Subcutaneous abdominal adipose tissue (tissue), 5 donors: ENCODE measurements around the gene FER.

Experiments used
- H3K27ac ChIP-seq: one replicate; pipeline ENCODE4 v1.7.0; 2013; ENCODE audit warnings: low read depth, mild to moderate bottlenecking, inconsistent platforms, low read length, moderate library complexity
- H3K27me3 ChIP-seq, 5 donors: one replicate each; pipeline ENCODE4 v1.7.0; 2013; ENCODE audit warnings: low read length in 5 of 5, inconsistent platforms in 1 of 5; ENCODE audit not compliant: control insufficient read depth in 5 of 5, insufficient read depth in 4 of 5
- H3K36me3 ChIP-seq, 5 donors: one replicate each; pipeline ENCODE4 v1.7.0; 2013; ENCODE audit warnings: low read length in 5 of 5; ENCODE audit not compliant: control insufficient read depth in 5 of 5, insufficient read depth in 5 of 5
- H3K4me1 ChIP-seq, 5 donors: one replicate each; pipeline ENCODE4 v1.7.0; 2013; ENCODE audit warnings: low read length in 5 of 5, mild to moderate bottlenecking in 3 of 5, moderate library complexity in 1 of 5; ENCODE audit not compliant: control insufficient read depth in 5 of 5, insufficient read depth in 5 of 5
- H3K4me3 ChIP-seq, 5 donors: one replicate each; pipeline ENCODE4 v1.7.0; 2013; ENCODE audit warnings: low read length in 5 of 5, low read depth in 1 of 5
- H3K9ac ChIP-seq, 5 donors: one replicate each; pipeline ENCODE4 v1.7.0; 2013; ENCODE audit warnings: low read length in 5 of 5, mild to moderate bottlenecking in 4 of 5, moderate library complexity in 3 of 5
- H3K9me3 ChIP-seq, 5 donors: one replicate each; pipeline ENCODE4 v1.7.0; 2013; ENCODE audit warnings: low read length in 5 of 5; ENCODE audit not compliant: control insufficient read depth in 5 of 5
- donor health status: healthy.
- donor health status: healthy.
- donor health status: healthy.
- donor health status: healthy.
- donor health status: healthy.

FER gene

GRCh38 chr5:109218818-109219217 is 471.1 kb downstream of the FER start:
- Histone ChIP-seq H3K27ac (no peak overlapping the region), H3K27me3 (no peaks in the 10 kb centered on the region), H3K4me3 (no peak overlapping the region), H3K36me3 (no peaks in the 10 kb centered on the region), H3K9ac (no peak overlapping the region), H3K9me3 (peaks cover 0 to 2% (median 0%) of the 10 kb centered on the region in 5 donors), H3K4me1 (peaks cover 0 to 5% (median 0%) of the 10 kb centered on the region in 5 donors)

- Histone ChIP-seq H3K4me1 (peaks cover 0 to 5% (median 0%) of the 10 kb centered on the region in 5 donors), H3K27me3 (no peaks in the 10 kb centered on the region), H3K9ac (no peak overlapping the region), H3K27ac (no peak overlapping the region), H3K4me3 (no peak overlapping the region), H3K36me3 (no peaks in the 10 kb centered on the region), H3K9me3 (no peaks in the 10 kb centered on the region)
Measured at GRCh38 chr5:109223531-109223930, 475.8 kb downstream of the FER start.

DNA sequence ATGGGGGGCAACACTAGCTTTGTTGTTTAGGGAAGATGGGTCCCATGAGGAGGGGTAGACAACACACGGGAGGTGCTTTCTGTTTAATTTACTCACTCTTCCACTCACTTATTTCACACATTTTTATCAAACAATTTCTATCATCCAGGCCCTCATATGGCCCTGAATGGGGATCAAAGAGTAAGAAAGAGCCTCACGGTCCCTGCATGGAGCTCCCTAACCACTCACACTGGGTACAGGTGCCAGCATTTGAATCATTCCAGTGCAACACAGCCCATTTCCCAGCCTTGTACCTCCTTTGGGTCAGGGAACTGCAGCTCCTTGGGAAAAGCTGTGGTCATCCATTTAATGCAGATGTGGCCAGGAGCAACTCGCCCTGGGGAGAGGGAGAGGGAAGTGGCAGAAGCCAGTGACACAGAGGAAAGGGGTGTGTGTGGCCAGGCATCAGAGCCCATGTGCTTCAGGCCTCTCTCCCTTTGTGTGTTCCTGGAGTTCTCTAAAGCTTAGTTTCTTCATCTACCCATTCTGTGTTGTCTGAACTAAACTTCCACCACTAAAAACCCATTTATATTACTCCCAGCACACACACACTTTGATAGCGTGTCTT is 476.7 kb downstream of the FER start:
- Histone ChIP-seq H3K9ac (no peak overlapping the region), H3K4me3 (no peak overlapping the region), H3K36me3 (no peaks in the 10 kb centered on the region), H3K27ac (no peak overlapping the region), H3K27me3 (no peaks in the 10 kb centered on the region), H3K9me3 (no peaks in the 10 kb centered on the region), H3K4me1 (no peaks in the 10 kb centered on the region)

GRCh38 chr5:109225716-109226625 is 478.3 kb downstream of the FER start:
- H3K9me3 ChIP-seq = no peaks in the 10 kb centered on the region
- no peak overlapping the region for H3K27ac ChIP-seq
- no peaks in the 10 kb centered on the region for H3K27me3 ChIP-seq
- H3K4me3 ChIP-seq = no peak overlapping the region
- H3K9ac ChIP-seq = no peak overlapping the region
- no peaks in the 10 kb centered on the region for H3K36me3 ChIP-seq
- H3K4me1 ChIP-seq = peaks cover 0 to 4% (median 0%) of the 10 kb centered on the region in 5 donors

- Histone ChIP-seq H3K27me3 (no peaks in the 10 kb centered on the region), H3K4me1 (peaks cover 0 to 8% (median 0%) of the 10 kb centered on the region in 5 donors), H3K9ac (no peak overlapping the region), H3K27ac (no peak overlapping the region), H3K9me3 (peaks cover 0 to 3% (median 0%) of the 10 kb centered on the region in 5 donors), H3K4me3 (no peak overlapping the region), H3K36me3 (no peaks in the 10 kb centered on the region)
Measured at GRCh38 chr5:109230369-109230768, 482.7 kb downstream of the FER start.

DNA sequence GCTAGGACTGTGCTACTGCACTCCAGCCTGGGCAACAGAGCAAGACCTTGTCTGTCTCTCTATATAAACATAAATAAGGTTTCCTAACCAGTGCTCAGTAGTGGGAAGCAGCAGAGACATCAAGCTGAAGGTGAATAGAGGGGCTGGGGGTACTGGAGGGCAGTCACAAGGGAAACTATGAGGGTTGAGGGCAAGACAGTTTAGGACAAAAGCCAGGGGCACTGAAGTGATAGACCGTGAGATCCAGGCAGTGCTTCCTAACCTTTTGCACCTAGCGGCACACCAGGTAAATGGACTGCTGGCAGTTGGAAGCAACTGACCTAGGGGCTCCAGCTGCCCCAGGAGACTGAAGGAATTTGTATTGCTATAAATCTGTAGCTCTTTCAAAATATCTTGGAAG is 483.6 kb downstream of the FER start:
- H3K4me1 ChIP-seq = peaks cover 0 to 8% (median 0%) of the 10 kb centered on the region in 5 donors
- H3K36me3 ChIP-seq = no peaks in the 10 kb centered on the region
- no peak overlapping the region for H3K4me3 ChIP-seq
- H3K9ac ChIP-seq = no peak overlapping the region
- H3K27ac ChIP-seq = no peak overlapping the region
- no peaks in the 10 kb centered on the region for H3K27me3 ChIP-seq
- peaks cover under 1 to 7% (median 5%) of the 10 kb centered on the region in 5 donors for H3K9me3 ChIP-seq

GRCh38 chr5:109234381-109234780 is 486.7 kb downstream of the FER start:
- Histone ChIP-seq H3K27ac (no peak overlapping the region), H3K9ac (no peak overlapping the region), H3K4me3 (no peak overlapping the region), H3K27me3 (no peaks in the 10 kb centered on the region), H3K9me3 (peaks cover 2 to 16% (median 14%) of the 10 kb centered on the region in 5 donors), H3K4me1 (peaks cover 0 to 8% (median 0%) of the 10 kb centered on the region in 5 donors), H3K36me3 (no peaks in the 10 kb centered on the region)

DNA sequence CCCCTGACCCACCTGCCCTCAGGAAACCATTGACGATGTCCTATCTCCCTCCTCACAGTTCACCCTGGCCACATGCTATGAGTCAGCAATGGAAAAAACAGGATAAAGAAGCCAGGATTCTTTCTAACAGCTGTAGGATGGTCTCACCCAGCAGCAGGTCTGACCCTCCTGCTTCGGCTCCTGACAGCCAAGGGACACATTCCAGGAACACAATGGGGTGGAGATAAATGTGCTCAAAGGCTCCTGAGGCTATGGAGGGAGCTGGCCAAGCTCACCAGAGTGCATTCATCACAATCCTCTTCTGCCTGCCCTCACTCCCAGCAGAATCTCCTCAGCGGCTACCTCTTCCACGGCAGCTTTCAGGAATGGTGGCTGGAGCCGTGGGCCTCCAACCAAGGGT is 491.8 kb downstream of the FER start:
- Histone ChIP-seq H3K36me3 (no peaks in the 10 kb centered on the region), H3K4me3 (no peak overlapping the region), H3K9ac (no peak overlapping the region), H3K27ac (no peak overlapping the region), H3K9me3 (peaks cover 2 to 14% (median 14%) of the 10 kb centered on the region in 5 donors), H3K4me1 (peaks cover 0 to 2% (median 0%) of the 10 kb centered on the region in 5 donors), H3K27me3 (no peaks in the 10 kb centered on the region)

DNA sequence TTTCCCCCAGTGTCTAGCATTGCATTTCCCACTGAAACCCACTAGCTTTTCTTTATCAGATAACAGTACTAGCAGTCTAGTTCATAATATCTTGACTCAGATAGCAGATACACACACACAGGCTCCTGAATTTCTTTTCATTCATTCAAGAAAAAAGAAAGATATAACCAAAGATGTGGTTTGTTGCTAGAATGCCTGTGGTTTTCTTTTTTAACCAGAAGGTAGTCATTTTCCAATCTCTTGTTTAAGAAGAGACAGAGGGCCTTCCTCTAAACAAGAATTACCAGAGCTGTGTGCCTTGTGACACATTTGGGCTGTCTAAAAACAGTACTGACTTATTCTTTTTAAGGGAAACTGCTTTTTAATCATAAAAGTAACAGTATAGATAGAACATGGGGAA is 494.8 kb downstream of the FER start:
- Histone ChIP-seq H3K4me3 (no peak overlapping the region), H3K9me3 (peaks cover 0 to 17% (median 13%) of the 10 kb centered on the region in 5 donors), H3K4me1 (peaks cover 0 to under 1% (median 0%) of the 10 kb centered on the region in 5 donors), H3K36me3 (no peaks in the 10 kb centered on the region), H3K27ac (no peak overlapping the region), H3K9ac (no peak overlapping the region), H3K27me3 (no peaks in the 10 kb centered on the region)

DNA sequence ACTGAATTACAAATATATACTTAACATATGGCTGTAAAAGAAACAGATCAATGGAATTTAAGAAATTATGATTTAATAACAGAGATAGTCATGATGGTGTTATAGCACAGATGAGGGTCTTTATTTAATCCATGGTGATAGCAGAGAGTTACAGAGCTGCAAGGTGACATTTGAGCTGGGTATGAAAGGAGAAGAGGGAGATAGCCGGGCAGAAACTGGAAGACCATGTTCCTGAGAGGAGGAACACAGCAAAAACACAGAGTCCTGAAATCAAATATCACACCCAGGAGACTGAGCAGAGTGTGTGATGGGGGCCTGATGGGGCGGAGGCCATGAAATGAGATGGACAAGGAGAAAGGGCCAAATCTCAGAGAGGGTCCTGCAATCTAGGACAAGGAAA is 498.7 kb downstream of the FER start:
- Histone ChIP-seq H3K36me3 (no peaks in the 10 kb centered on the region), H3K9ac (no peak overlapping the region), H3K4me1 (no peaks in the 10 kb centered on the region), H3K27me3 (no peaks in the 10 kb centered on the region), H3K9me3 (peaks cover 0 to 17% (median 13%) of the 10 kb centered on the region in 5 donors), H3K27ac (no peak overlapping the region), H3K4me3 (no peak overlapping the region)
